Activated CD4-positive, alpha-beta T cell treated with anti-CD3 and anti-CD28 coated beads, Interleukin-2, amount 10 ng/mL, durations not matched to agents 24 days and 14 days (primary cell): Measurements from ENCODE around the gene RINT1. TPM values are rescaled to one million over a fixed set of nuclear protein-coding genes. Genes with fewer than 3 reads are reported as not detected.
A peak's percentile ranks its signal among the peaks of the same experiment; 100 is the strongest.
"Not testable (repeated sequence)": the region's sequence is repeated elsewhere in the genome, so short reads cannot be mapped to it uniquely, and the experiment has no call there.

ENCODE experiments used
- DNase-seq: peaks from one replicate; pipeline ENCODE4 v3.0.0; 2022
- H3K27ac Mint-ChIP-seq: one replicate; pipeline ENCODE4 v1.8.0; 2022; ENCODE audit warnings: mild to moderate bottlenecking, mixed read lengths
- H3K27me3 Mint-ChIP-seq: one replicate; pipeline ENCODE4 v1.8.0; 2022; ENCODE audit warnings: mixed read lengths
- H3K36me3 Mint-ChIP-seq: one replicate; pipeline ENCODE4 v1.8.0; 2022; ENCODE audit warnings: low read depth, mild to moderate bottlenecking, mixed read lengths
- H3K4me1 Mint-ChIP-seq: one replicate; pipeline ENCODE4 v1.8.0; 2021; ENCODE audit warnings: mixed read lengths
- H3K4me3 Mint-ChIP-seq: one replicate; pipeline ENCODE4 v1.8.0; 2022; ENCODE audit warnings: mild to moderate bottlenecking, moderate library complexity, mixed read lengths
- H3K9me3 Mint-ChIP-seq: one replicate; pipeline ENCODE4 v1.8.0; 2021; ENCODE audit warnings: mixed read lengths
- intact Hi-C: fragments of 100-400 bp; cut with micrococcal nuclease; formaldehyde crosslinking; loops from one replicate; pipeline ENCODE4 v1.15.1; 2023
- total RNA-seq: library from RNA; stranded (reverse); gene quantifications from 2 replicates; pipeline ENCODE4 v1.2.3, GENCODE V29; 2022

Gene RINT1
- total RNA-seq, 1 donor from 2014 or later: 29.4 TPM

- peak; percentile 83 for DNase-seq
- H3K36me3 Mint-ChIP-seq: peaks cover 16% of the 10 kb centered on the region
- intact Hi-C loops: loop anchor here (5.0 to 10.0 kb wide), 2 partner anchors 424 to 904 kb away; no protein-coding TSS in a partner anchor
- peak overlapping the region; percentile 99 for H3K27ac Mint-ChIP-seq
- H3K4me3 Mint-ChIP-seq: peak overlapping the region; percentile 99
- no peaks in the 10 kb centered on the region for H3K9me3 Mint-ChIP-seq
- peaks cover 17% of the 10 kb centered on the region for H3K4me1 Mint-ChIP-seq
- H3K27me3 Mint-ChIP-seq: no peaks in the 10 kb centered on the region
Measured at GRCh38 chr7:105521027-105521716, 10.8 kb upstream of the RINT1 start.

- no peaks in the 10 kb centered on the region for H3K9me3 Mint-ChIP-seq
- H3K27me3 Mint-ChIP-seq: no peaks in the 10 kb centered on the region
- peaks cover 16% of the 10 kb centered on the region for H3K36me3 Mint-ChIP-seq
- DNase-seq: peak; percentile 92
- peak within 1 kb of the TSS; percentile 99 for H3K27ac Mint-ChIP-seq
- intact Hi-C loops: loop anchor here (1.0 to 10.0 kb wide), 3 partner anchors 10 to 903 kb away; partner anchors contain the start of gene RINT1
- peak within 1 kb of the TSS; percentile 99 for H3K4me3 Mint-ChIP-seq
- H3K4me1 Mint-ChIP-seq: peaks cover 15% of the 10 kb centered on the region
Measured at GRCh38 chr7:105521717-105522463, 10.1 kb upstream of the RINT1 start, which contains the start of gene PUS7. PUS7 (minus strand) TSS chr7:105522271; CDS start chr7:105508512, 13,759 bp downstream.

- intact Hi-C loops: loop anchor here (5.0 to 10.0 kb wide), 2 partner anchors 427 to 900 kb away; no protein-coding TSS in a partner anchor
- H3K27ac Mint-ChIP-seq, H3K27me3 Mint-ChIP-seq, H3K36me3 Mint-ChIP-seq, H3K4me3 Mint-ChIP-seq, DNase-seq, H3K9me3 Mint-ChIP-seq: not testable (repeated sequence)
- peaks cover 13% of the 10 kb centered on the region for H3K4me1 Mint-ChIP-seq
Measured at GRCh38 chr7:105524423-105524822, 7.6 kb upstream of the RINT1 start.

- H3K4me1 Mint-ChIP-seq: peaks cover 10% of the 10 kb centered on the region
- no peak overlapping the region for H3K4me3 Mint-ChIP-seq
- H3K27me3 Mint-ChIP-seq: no peaks in the 10 kb centered on the region
- DNase-seq: no peak
- no peak overlapping the region for H3K27ac Mint-ChIP-seq
- peaks cover 5% of the 10 kb centered on the region for H3K36me3 Mint-ChIP-seq
- H3K9me3 Mint-ChIP-seq: no peaks in the 10 kb centered on the region
- intact Hi-C loops: loop anchor here (5.0 to 10.0 kb wide), 2 partner anchors 428 to 900 kb away; no protein-coding TSS in a partner anchor
Measured at GRCh38 chr7:105524840-105525239, 7.2 kb upstream of the RINT1 start.

- not testable (repeated sequence) for H3K36me3 Mint-ChIP-seq, H3K4me3 Mint-ChIP-seq, H3K9me3 Mint-ChIP-seq, H3K27ac Mint-ChIP-seq, H3K4me1 Mint-ChIP-seq, H3K27me3 Mint-ChIP-seq, DNase-seq
- intact Hi-C loops: loop anchor here (10.0 kb wide), 1 partner anchor 897 kb away; no protein-coding TSS in a partner anchor
Measured at GRCh38 chr7:105527737-105528136, 4.3 kb upstream of the RINT1 start.

GRCh38 chr7:105530126-105530525 lies 1.9 kb upstream of the RINT1 start:
- no peaks in the 10 kb centered on the region for H3K9me3 Mint-ChIP-seq
- intact Hi-C loops: loop anchor here (5.0 kb wide), 4 partner anchors 143 to 588 kb away; partner anchors contain the start of genes KMT2E and SRPK2
- DNase-seq: no peak
- peaks cover 21% of the 10 kb centered on the region for H3K4me1 Mint-ChIP-seq
- no peak overlapping the region for H3K27ac Mint-ChIP-seq
- peaks cover 9% of the 10 kb centered on the region for H3K36me3 Mint-ChIP-seq
- H3K4me3 Mint-ChIP-seq: peak overlapping the region; percentile 60
- H3K27me3 Mint-ChIP-seq: no peaks in the 10 kb centered on the region

- Mint-ChIP-seq H3K27ac (no peak overlapping the region), H3K4me1 (peaks cover 23% of the 10 kb centered on the region), H3K4me3 (peak overlapping the region; percentile 60), H3K27me3 (no peaks in the 10 kb centered on the region), H3K36me3 (peaks cover 11% of the 10 kb centered on the region), H3K9me3 (no peaks in the 10 kb centered on the region)
- no peak for DNase-seq
- intact Hi-C loops: loop anchor here (5.0 kb wide), 4 partner anchors 143 to 588 kb away; partner anchors contain the start of genes KMT2E and SRPK2
Measured at GRCh38 chr7:105530546-105530945, 1.5 kb upstream of the RINT1 start.

GRCh38 chr7:105532709-105533460 lies 884 bp downstream of the RINT1 start:
- Mint-ChIP-seq H3K36me3 (peaks cover 17% of the 10 kb centered on the region), H3K4me3 (peak overlapping the region; percentile 93), H3K9me3 (no peaks in the 10 kb centered on the region), H3K4me1 (peaks cover 25% of the 10 kb centered on the region), H3K27ac (peak overlapping the region; percentile 93), H3K27me3 (no peaks in the 10 kb centered on the region)
- intact Hi-C loops: loop anchor here (1.0 to 5.0 kb wide), 5 partner anchors 11 to 591 kb away; partner anchors contain the start of genes KMT2E, PUS7 and SRPK2
- no peak for DNase-seq

GRCh38 chr7:105538339-105538738 lies 6.3 kb downstream of the RINT1 start:
- Mint-ChIP-seq H3K36me3 (peaks cover 44% of the 10 kb centered on the region), H3K4me1 (peaks cover 9% of the 10 kb centered on the region), H3K9me3 (no peaks in the 10 kb centered on the region), H3K4me3 (no peak overlapping the region), H3K27me3 (no peaks in the 10 kb centered on the region), H3K27ac (no peak overlapping the region)
- no peak for DNase-seq
- intact Hi-C loops: no loop called here

- Mint-ChIP-seq H3K9me3 (no peaks in the 10 kb centered on the region), H3K36me3 (peaks cover 43% of the 10 kb centered on the region), H3K27me3 (no peaks in the 10 kb centered on the region), H3K4me3 (no peak overlapping the region), H3K4me1 (no peaks in the 10 kb centered on the region), H3K27ac (no peak overlapping the region)
- intact Hi-C loops: no loop called here
- no peak for DNase-seq
Measured at GRCh38 chr7:105559926-105560325, 27.9 kb downstream of the RINT1 start.

GRCh38 chr7:105565190-105565589 lies 33.2 kb downstream of the RINT1 start:
- no peak overlapping the region for H3K4me3 Mint-ChIP-seq
- peaks cover 44% of the 10 kb centered on the region for H3K36me3 Mint-ChIP-seq
- no peaks in the 10 kb centered on the region for H3K27me3 Mint-ChIP-seq
- intact Hi-C loops: no loop called here
- no peak overlapping the region for H3K27ac Mint-ChIP-seq
- DNase-seq: no peak
- H3K9me3 Mint-ChIP-seq: no peaks in the 10 kb centered on the region
- H3K4me1 Mint-ChIP-seq: no peaks in the 10 kb centered on the region

GRCh38 chr7:105567024-105567423 lies 35.0 kb downstream of the RINT1 start:
- no peak overlapping the region for H3K4me3 Mint-ChIP-seq
- peaks cover 45% of the 10 kb centered on the region for H3K36me3 Mint-ChIP-seq
- intact Hi-C loops: no loop called here
- no peak for DNase-seq
- no peaks in the 10 kb centered on the region for H3K9me3 Mint-ChIP-seq
- H3K4me1 Mint-ChIP-seq: no peaks in the 10 kb centered on the region
- H3K27me3 Mint-ChIP-seq: no peaks in the 10 kb centered on the region
- H3K27ac Mint-ChIP-seq: no peak overlapping the region

GRCh38 chr7:105567821-105568220 lies 35.8 kb downstream of the RINT1 start:
- H3K36me3 Mint-ChIP-seq: peaks cover 43% of the 10 kb centered on the region
- no peaks in the 10 kb centered on the region for H3K27me3 Mint-ChIP-seq
- H3K9me3 Mint-ChIP-seq: no peaks in the 10 kb centered on the region
- intact Hi-C loops: no loop called here
- H3K4me3 Mint-ChIP-seq: no peak overlapping the region
- H3K4me1 Mint-ChIP-seq: no peaks in the 10 kb centered on the region
- H3K27ac Mint-ChIP-seq: no peak overlapping the region
- no peak for DNase-seq
